ENCODE measurements around the gene GRIA3. TPM values are rescaled to one million over a fixed set of nuclear protein-coding genes. Genes with fewer than 3 reads are reported as not detected.

The GRIA3 gene
- total RNA-seq, 1 experiment from 2014 or later: 3.8 TPM

DNA sequence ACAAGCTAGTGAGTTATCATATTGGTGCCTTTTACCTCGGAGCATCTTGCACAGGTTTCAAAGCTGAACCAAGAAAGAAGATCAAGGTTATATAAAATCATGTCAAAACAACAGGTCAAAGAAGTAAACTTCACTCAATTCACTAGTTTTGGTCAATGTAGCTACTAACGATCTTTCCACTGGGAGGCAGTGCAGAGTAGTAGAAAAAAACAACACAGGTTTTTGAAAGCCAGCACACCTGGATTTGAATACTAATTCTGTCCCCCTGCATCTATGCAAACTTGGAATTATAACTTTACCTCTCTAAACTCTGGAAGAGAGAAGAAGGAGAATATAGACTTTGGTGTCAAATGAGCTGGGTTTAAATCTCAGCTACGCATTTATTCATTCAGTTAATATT is 266.1 kb downstream of the GRIA3 start:
- POLR2A ChIA-PET: no interaction called here
- no peak for TF ChIP-seq NFE2L1 (CRISPR knock-in tag; IDR thresholded peaks at IDR 0.05)
- no peak for TF ChIP-seq ZNF396 (CRISPR knock-in tag; IDR thresholded peaks at IDR 0.05; ENCODE audit: borderline replicate concordance)
- no peak for TF ChIP-seq AR (CRISPR knock-in tag; IDR thresholded peaks at IDR 0.05)
- TF ChIP-seq CTCF (IDR thresholded peaks at IDR 0.05): no peak
- TF ChIP-seq, protein P1, sequence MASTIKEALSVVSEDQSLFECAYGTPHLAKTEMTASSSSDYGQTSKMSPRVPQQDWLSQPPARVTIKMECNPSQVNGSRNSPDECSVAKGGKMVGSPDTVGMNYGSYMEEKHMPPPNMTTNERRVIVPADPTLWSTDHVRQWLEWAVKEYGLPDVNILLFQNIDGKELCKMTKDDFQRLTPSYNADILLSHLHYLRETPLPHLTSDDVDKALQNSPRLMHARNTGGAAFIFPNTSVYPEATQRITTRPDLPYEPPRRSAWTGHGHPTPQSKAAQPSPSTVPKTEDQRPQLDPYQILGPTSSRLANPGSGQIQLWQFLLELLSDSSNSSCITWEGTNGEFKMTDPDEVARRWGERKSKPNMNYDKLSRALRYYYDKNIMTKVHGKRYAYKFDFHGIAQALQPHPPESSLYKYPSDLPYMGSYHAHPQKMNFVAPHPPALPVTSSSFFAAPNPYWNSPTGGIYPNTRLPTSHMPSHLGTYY (CRISPR knock-in tag; IDR thresholded peaks at IDR 0.05): no peak
- no peak for TF ChIP-seq TCF7 (CRISPR knock-in tag; IDR thresholded peaks at IDR 0.05; ENCODE audit: low read depth)
- no peak for TF ChIP-seq AFF4 (CRISPR knock-in tag; IDR thresholded peaks at IDR 0.05; ENCODE audit: borderline replicate concordance)
- TF ChIP-seq ZNF281 (CRISPR knock-in tag; IDR thresholded peaks at IDR 0.05): no peak
- no peak for TF ChIP-seq PRRX2 (CRISPR knock-in tag; IDR thresholded peaks at IDR 0.05)
- Mint-ChIP-seq H3K4me3 (no peak overlapping the region), H3K36me3 (no peaks in the 10 kb centered on the region), H3K9me3 (no peaks in the 10 kb centered on the region), H3K4me1 (no peaks in the 10 kb centered on the region), H3K27me3 (ENCODE audit: low read depth) (no peaks in the 10 kb centered on the region), H3K27ac (no peak overlapping the region)
- ATAC-seq: no peak; the same call in 1 of the 2 replicates
- CTCF ChIA-PET: interaction anchor here (0.6 to 1.2 kb wide), 4 partner anchors 264 to 415 kb away, joined by 3 to 5 read pairs (median 3); no protein-coding TSS in a partner anchor
- DNase-seq (ENCODE audit: low spot score): no peak

- CTCF ChIA-PET: no interaction called here
- no peak for ATAC-seq
- no peak overlapping the region for H3K4me3 Mint-ChIP-seq
- TF ChIP-seq TEAD4 (CRISPR knock-in tag; IDR thresholded peaks at IDR 0.05) (no peak), AR (CRISPR knock-in tag; IDR thresholded peaks at IDR 0.05) (no peak), E2F1 (CRISPR knock-in tag; IDR thresholded peaks at IDR 0.05) (no peak)
- TF ChIP-seq, protein P2, sequence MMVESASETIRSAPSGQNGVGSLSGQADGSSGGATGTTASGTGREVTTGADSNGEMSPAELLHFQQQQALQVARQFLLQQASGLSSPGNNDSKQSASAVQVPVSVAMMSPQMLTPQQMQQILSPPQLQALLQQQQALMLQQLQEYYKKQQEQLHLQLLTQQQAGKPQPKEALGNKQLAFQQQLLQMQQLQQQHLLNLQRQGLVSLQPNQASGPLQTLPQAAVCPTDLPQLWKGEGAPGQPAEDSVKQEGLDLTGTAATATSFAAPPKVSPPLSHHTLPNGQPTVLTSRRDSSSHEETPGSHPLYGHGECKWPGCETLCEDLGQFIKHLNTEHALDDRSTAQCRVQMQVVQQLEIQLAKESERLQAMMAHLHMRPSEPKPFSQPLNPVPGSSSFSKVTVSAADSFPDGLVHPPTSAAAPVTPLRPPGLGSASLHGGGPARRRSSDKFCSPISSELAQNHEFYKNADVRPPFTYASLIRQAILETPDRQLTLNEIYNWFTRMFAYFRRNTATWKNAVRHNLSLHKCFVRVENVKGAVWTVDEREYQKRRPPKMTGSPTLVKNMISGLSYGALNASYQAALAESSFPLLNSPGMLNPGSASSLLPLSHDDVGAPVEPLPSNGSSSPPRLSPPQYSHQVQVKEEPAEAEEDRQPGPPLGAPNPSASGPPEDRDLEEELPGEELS (CRISPR knock-in tag; IDR thresholded peaks at IDR 0.05): no peak
Measured at GRCh38 chrX:123454712-123455431, 270.8 kb downstream of the GRIA3 start.

More at GRCh38 chrX:123454712-123455431, 270.8 kb downstream of the GRIA3 start:
- H3K27me3 Mint-ChIP-seq (ENCODE audit: low read depth): no peaks in the 10 kb centered on the region
- H3K9me3 Mint-ChIP-seq: no peaks in the 10 kb centered on the region
- H3K27ac Mint-ChIP-seq: no peak overlapping the region
- H3K4me1 Mint-ChIP-seq: no peaks in the 10 kb centered on the region
- H3K36me3 Mint-ChIP-seq: no peaks in the 10 kb centered on the region
- POLR2A ChIA-PET: no interaction called here
- DNase-seq (ENCODE audit: low spot score): no peak
